Right forelimb (tissue), 1 donor: ENCODE data around the gene SLC25A4.

ENCODE experiments used
- DNase-seq: peaks from one replicate; pipeline ENCODE4 v3.0.0-alpha.2; 2018

The SLC25A4 gene

DNA sequence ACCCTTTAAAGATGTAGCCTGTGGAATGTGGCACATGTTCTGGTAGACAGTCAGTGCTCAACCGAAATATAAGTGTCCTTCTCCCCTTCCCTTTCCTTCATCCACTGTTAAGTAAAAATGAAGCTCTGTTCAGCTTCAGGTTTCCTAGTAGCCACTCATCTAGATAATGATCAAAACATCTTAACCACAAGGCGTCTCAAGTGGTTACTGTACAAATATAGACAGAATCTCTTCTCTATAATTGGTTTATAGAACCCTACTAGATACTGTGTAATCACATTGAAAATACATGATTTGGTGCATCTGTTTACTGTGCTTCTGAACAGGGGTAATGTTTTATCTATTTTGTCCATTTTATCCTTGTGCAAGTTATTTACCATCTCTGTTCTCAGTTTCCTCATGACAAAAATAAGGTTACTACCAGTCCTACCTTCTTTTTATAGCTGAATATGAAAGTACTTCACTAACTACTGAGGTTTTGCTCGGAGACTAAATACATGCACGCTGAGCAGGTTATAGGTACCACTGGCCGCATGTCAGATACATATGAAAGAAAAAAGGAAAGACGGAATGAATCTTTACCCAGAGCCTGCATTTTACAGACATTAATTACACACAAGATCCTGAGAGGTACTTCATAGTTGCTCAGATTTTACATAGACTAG is 20.3 kb upstream of the SLC25A4 start:
- DNase-seq: no peak

DNA sequence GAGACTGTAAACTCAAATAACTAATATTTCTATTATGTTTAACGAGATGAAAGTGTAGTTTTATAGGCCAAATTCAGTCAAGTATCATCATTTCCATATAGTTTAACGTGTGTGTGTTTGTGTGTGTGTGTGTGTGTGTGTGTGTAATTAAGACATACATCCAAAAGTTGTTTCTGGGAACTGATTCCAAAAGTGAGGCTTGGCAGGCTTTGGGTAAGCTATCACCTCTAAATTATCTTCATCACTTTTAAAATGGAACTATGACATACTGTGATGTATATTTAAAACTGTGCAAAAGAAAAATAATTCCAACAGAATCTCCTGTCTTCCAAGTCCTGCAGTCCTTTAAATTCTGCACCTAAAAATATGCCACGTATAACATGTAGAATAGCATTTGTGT is 19.1 kb upstream of the SLC25A4 start:
- no peak for DNase-seq

DNA sequence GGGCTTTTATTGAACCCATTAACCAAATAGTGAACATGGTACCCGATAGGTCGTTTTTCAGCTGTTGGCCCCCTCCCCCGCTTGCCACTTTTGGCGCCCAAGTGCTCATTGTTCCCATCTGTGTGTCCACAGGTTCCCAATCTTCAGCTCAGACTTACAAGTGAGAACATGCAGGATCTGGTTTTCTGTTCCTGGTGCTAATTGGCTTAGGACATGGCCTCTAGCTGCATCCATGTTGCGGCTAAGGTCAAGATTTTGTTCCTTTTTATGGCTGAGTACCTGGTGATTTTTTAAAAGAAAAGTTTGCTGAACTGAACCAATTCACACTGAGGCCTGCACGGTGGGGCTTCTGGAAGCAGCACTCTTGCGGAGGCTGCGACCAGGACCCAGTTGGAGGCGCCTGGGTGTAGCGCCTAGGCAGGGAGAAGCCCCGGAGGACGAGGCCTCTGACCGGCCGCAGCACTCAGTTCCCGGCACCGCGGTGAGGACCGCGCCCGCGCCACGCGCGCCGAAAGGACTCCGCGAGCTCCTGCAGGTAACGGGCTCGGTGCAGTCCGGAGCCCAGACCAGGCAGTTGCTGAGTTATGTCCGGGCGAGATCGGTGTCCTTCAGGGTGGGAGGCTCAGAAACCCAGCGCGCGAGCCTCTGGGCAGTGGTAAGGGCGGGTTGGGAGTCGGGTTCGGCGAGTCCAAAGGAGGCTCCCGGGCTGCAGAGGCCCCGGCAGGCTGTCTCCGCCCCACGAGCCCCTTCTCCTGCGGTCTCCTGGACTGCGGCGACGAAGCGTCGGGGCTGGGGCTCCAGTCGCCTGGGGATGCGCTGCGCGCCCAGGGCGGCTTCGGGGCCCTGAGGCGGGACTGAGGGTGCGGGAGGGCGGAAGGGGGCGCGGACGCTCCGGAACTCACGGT is 15.8 kb upstream of the SLC25A4 start:
- no peak for DNase-seq

DNA sequence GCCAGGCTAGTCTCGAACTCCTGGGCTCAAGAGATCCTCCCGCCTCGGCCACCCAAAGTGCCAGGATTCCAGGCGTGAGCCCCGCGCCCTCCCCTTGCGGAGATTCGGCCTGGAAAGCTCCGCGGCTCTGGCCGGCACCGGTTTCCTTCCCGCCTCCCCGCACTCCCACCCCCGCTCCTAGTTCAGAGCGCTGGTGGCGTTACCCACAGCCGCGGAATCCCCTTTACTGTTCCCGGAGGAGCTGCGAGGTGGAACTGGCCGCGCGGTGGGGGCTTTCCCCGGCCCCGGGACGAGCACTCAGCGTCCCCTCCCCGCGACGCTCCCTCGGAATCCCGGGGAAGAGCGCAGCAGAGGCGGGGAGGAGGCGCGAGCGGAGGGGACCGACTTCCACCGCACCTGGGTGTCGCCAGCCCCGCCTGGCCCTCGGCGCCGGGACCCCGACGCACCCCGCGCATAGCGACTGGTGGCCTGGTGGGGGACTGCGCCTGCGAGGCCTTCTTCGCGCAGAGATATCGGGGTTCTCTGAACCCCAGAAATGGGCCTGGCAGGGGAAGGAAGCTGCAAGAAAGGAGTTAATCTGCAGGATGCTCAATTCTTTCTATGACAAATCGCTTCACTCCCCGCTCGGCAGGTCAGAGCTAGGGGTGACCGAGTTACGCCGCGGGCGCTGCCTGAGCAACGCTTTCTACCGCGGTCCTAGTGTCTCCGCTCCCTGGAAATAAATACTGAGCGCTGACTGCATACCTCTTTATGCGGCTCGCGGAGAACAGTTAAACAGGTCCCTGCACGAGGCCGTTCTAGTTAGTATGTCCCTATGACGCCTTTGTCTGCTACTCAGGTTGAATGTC is 14.6 kb upstream of the SLC25A4 start:
- no peak for DNase-seq

DNA sequence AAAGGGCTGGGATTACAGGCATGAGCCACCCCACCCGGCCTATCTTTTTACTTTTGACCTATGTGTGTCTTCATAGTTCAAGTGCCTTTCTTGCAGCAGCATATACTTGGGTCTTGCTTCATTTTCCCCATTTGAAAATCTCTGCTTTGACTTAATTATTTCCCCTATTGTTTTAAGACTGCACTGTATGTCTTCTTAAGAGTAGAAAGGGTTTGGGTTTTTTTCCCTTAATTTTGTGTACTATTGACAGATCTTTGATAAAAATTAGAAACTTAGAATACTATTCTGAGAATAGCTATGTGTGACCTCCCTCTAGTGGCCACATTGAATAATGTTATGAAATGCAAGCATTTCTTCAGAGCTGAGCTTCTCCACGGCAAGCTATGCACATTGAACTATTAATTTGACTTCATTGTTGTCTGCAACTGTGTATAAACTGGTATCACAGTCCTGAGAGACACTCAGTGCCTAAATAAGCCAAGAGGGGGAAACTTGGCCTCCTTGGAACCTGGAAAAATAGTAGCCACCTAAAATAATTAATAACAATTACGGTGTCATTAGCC is 8.7 kb upstream of the SLC25A4 start:
- no peak for DNase-seq

DNA sequence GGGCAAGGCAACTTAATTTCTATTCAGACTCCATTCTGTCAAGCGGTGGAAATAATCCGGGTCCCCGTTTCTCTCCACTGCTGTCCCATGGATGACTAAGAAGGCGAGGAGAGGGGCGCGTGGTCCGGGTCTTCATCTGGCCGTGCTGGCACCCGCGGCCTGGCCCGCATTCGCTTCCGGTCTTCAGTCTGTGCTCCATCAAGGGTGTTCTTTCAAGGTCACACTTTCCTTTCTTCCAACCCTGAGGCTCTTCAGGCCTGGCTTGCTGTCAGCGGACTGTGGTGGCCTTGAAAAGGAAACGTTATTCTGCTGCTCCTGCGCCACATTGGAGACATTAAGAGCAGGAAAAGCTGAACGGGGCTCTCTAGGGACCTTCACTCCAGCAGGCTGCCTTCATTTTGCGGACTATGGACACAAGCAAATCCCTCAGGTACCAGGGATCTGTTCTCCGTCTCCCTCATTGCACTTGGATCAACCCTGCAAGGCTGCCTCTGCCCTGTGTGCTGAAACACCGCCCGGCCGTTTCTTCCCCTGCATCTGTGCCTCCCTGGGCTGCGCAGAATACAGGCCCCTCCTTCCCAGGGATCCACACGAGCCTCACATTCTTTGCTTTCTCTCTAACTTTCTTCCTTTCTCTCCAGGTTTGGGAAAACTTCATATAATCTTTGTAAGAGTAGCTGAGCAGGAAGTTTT is 5.7 kb upstream of the SLC25A4 start:
- DNase-seq: no peak

DNA sequence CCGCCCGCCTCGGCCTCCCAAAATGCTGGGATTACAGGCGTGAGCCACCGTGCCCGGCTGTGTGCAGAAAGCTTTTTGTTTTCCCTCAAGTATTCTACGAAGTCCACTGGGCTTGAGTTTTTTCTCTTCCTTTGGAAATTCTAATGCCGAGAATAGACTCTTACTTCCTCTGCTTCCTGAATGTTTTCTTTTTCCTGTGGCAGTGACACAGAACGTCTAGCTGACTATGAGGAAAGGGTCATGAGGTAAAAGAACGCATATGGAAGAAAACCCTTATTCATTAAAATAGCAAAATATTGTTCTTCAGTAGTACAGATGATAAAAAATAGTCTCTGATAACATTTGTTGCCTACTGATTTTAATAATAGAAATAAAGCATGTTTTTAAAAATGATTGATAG is 4.9 kb upstream of the SLC25A4 start:
- no peak for DNase-seq

DNA sequence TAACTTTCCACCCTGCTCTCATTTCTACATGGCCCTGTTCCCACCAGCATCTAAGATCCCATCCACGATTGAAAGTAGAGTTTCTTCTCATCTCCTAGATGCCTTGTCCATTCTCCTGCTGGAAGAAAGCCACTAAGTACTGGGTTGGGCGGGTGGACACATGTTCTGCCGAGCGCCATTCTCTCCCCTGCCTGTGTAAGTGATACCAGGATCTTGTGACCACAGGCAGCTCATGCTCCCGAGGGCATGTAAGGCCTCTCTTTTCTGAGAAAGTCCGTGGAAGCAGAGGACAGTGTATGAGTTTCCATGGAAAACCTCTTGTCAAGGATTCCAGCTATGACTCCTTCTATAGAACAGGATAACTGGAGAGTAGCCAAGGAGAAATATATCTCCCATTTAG is 3.3 kb upstream of the SLC25A4 start:
- DNase-seq: no peak

DNA sequence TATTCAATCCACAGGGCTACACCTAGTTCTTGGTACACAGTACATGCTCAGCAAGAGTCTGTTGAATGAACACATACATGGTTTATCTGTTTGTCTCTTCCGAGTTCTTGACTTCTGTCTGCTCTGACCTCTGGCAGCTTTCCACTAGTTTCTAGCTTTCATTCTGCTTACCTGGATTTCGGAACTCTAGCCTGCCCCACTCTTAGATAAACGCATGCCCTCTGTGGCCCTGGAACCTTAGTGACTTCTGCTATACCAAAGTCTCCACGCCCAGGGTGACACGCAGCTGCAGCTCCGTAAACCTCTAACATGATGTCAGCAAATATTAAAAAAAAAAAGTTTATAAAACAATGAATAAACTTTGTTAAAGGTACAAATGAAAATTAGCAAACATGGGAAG is 1.3 kb upstream of the SLC25A4 start:
- no peak for DNase-seq

DNA sequence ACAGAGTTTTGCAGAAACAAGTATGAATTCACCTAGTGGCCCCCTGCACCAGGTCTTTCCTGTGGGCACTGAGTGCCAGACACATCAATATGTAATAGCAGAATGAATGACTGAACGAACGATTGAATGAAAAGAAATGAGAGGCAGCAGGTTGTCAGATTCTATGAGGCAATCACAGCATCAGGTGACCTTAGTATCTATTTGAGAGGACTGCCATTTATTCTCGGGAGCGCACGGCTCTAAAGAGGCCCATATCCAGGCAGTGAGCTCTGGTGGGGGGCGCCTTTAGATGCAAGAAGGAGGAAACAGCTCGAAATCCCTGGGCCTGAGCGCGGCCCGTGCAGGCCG is 528 bp upstream of the SLC25A4 start:
- no peak for DNase-seq

DNA sequence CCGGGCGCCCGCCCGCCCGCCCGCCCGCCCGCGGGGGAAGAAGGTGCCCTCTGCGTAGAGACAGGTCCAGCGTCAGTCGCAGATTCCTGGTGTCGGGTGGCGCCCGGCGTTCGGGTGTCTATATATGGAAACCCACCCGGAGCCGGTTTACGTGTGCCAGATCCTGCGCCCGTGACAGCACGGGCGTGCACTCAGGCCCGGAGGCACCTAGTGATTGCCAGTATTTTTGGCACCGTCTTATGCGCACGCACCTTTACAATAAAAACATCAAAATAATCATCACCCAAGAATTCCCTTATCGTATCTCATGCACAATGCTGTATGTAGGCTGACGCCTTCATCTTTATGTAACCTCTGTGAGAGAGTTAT is 519 bp downstream of the SLC25A4 start:
- peak; percentile 57 for DNase-seq

DNA sequence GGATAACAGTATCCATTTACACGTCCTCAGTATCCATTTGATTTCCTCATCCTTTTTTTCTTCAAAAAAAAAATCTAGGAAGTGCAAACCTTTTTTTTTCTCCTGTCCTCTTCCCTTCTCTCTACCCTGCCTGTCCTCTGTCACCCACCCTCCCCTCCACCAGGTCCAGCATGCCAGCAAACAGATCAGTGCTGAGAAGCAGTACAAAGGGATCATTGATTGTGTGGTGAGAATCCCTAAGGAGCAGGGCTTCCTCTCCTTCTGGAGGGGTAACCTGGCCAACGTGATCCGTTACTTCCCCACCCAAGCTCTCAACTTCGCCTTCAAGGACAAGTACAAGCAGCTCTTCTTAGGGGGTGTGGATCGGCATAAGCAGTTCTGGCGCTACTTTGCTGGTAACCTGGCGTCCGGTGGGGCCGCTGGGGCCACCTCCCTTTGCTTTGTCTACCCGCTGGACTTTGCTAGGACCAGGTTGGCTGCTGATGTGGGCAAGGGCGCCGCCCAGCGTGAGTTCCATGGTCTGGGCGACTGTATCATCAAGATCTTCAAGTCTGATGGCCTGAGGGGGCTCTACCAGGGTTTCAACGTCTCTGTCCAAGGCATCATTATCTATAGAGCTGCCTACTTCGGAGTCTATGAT is 1.7 kb downstream of the SLC25A4 start:
- no peak for DNase-seq

DNA sequence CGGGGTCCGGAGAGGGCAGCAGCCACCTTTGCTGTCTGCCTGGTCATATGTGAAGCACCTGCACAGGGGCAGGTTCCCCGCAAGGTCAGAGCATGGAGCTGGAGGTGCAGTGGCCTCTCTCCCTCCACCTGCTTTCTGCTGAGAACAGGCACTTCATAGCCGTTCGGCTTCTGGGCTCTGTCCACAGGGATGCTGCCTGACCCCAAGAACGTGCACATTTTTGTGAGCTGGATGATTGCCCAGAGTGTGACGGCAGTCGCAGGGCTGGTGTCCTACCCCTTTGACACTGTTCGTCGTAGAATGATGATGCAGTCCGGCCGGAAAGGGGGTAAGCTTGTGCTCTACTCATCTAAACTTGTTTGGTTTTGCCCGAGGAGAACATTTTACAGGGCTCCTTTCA is 2.5 kb downstream of the SLC25A4 start:
- DNase-seq: no peak

DNA sequence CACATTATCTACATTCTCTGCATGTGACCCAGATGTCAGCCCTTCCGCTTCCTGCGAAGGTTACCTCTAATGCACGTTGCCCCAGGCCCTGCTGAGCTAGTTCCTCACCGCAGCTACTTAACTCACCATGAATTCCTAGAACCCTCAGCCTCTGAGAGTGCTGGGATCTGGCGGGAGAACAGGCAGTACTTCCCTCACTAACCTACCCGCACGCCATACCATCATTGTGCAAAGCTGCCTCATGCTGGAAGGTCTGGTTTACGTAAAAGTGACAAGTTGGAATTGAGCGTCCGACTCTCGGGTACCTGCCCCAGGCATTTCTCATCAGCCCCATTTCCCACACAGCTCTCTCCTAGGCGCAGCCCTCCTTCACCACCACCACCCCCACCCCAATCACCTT is 6.3 kb downstream of the SLC25A4 start:
- no peak for DNase-seq

DNA sequence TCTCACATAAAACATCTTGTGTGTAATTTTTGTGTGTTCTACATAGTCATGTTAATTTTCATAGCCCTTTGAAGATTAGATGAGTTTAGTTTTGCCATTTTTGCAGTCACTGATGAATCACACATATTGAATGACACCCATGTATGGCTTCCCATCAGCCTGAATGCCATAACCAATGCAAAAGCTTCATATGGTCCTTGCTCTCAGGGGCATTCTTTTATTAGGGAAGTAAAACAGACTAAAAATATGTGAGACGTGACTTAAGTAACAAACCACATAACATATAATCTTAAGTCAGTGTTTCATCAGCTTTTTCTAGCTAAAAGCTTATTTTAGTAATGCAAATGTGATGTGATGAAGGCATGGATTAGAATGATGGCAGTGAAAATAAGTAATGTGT is 8.2 kb downstream of the SLC25A4 start:
- DNase-seq: no peak

DNA sequence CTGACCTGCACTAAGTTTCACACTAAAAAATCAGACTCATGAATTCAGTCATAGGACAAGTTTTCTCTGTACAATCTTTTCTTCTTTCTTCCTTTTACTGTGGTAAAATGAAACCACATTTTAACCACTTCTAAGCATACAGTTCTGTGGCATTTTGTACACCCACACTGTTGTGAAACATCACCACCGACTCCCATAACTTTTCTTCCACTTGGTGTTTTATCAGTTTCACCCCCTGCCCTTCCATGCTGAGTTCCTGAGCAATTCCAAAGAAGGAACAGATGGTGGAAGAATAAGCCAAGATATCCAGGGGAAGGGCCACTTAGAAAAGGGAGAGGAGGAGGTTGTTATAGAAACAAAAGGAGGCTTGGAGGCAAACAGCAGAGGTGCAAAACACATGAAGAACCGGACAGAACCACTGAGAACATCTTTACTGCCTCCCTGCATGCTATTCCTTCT is 22.6 kb downstream of the SLC25A4 start:
- DNase-seq: no peak

DNA sequence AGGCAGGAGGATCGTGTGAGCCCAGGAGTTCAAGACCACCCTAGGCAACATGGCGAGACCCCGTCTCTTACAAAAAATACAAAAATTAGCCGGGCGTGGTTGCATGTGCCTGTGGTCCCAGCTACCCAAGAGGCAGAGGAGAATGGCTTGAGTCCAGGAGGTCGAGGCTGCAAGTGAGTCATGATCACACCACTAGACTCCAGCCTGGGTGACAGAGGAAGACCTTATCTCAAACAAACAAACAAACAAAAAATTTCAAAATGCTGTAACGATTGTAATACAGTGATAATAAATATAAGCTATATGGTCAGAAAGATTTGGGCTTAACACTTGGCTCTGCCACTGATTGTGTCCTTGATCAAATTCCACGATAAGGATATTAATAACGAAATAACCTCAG is 24.2 kb downstream of the SLC25A4 start:
- no peak for DNase-seq

DNA sequence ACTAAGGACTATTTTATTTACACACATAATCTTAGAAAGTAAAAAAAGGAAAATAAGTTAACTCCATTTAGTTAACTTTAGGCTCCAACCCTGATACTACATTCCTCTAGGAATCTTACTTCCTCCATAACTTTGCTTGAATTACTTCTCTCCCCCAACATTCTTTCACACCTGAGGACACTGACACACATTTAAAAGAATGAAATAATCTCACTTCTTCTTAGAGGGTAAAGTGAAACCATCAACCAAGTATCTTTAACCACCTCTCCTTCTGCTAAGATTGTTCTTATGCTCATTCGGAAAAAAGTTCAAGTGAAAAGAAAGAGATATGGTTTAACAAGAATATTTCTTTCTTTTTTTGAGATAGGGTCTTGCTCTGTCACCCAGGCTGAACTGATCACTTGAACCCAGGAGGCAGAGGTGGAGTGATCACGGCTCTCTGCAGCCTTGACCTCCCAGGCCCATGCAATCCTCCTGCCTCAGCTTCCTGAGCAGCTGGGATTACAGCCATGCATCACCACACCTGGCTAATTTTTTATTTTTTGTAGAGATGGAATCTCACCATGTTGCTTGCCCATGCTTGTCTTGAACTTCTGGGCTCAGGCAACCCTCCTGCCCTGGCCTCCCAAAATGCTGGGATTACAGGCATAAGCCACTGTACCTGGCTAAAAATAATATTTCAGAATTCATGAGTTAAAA is 28.5 kb downstream of the SLC25A4 start:
- no peak for DNase-seq

DNA sequence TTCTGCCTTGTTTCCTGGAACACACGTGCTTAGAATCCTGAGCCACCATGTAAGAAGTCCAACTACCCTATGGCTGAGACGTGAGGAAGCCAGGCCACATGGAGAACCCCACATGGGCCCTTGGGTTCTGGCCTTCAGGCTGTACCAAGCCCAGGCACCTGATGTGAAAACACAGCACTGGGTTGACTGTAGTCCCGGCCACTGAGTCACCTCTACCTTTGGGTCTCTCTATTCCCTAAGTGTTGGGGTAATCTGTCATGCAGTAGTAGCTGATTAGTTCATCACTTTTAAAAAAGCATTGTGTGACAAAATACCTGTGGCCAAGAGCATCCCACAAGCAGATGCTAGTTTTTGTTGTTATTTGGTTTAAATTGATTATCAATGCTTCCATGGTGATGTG is 36.4 kb downstream of the SLC25A4 start:
- no peak for DNase-seq

DNA sequence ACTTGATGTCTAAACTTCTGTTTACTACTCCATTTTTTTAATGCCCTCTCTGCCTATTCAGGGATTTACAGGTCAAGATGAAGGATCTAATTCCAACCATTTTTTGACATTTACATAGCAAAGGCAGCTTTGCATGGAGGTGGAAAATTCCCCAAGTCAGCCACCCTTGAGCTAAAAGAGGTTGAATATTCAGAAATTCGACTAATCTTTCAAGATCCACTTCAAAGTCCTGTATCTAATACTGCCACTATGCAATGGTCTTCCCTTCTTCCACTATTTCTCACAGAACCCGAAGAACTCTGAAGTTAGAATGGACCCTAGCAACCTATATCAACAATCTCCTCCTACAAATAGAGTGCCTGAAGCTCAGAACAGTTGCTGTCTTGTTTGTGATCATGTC is 39.2 kb downstream of the SLC25A4 start:
- no peak for DNase-seq

DNA sequence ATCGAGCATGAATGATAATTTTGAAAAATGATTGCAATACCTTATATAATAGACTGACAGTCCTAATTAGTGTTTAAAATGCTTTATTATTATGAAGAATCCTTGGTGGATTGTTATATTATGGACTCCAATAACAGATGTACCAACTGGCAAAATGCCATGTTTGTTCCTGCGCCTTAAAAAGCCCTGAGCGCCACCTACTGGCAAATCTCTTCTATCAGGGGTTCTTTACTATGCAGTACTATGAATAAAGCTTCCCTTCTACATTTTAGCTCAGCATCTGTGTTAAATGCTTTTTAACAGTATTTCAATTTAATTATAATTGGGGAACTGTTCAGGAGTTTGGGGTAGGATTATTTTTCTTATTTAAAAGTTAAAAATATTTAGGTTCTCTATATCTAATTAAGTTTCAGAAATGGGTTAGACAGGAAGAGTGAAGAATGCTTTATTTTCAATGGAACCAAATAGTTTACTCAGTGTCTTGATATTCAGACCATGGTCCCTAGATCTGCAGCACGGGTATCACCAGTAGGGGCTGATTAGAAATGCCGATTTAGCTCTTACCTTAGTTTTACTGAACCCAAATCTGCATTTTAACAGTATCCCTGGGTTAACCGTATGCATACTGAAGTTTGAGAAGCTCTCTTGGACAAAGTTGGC is 40.7 kb downstream of the SLC25A4 start:
- DNase-seq: peak; percentile 79
